ENCODE data around the gene ITGA3.

The ITGA3 gene

GRCh38 chr17:50022463-50023130 is 33.3 kb upstream of the ITGA3 start:
- no peak overlapping the region for H3K4me2 ChIP-seq (ENCODE audit: low read length, poor library complexity, severe bottlenecking)
- peak; percentile 47 for DNase-seq
- peak overlapping the region; percentile 68 for H2BK15ac ChIP-seq (ENCODE audit: low read depth, poor library complexity, severe bottlenecking)
- H3K23ac ChIP-seq (ENCODE audit: low read length in 2 of 2): no peak overlapping the region
- no peak overlapping the region for H2AFZ ChIP-seq (ENCODE audit: low read depth, low read length)
- no peak overlapping the region for H3K9ac ChIP-seq (ENCODE audit: low read length)
- 52% methylated on average over 4 of the region's 6 CpGs for WGBS
- H3K9me3 ChIP-seq (ENCODE audit: control insufficient read depth, low read length): no peaks in the 10 kb centered on the region
- peaks cover 0 to 5% of the 10 kb centered on the region in 2 experiments for H3K27me3 ChIP-seq (ENCODE audit: control insufficient read depth in 1 of 2, insufficient read depth in 1 of 2, low read length in 2 of 2)
- no peak overlapping the region for H3K4me3 ChIP-seq (ENCODE audit: insufficient read depth in 1 of 2, low read depth in 1 of 2, low read length in 2 of 2)
- no peak overlapping the region for H4K91ac ChIP-seq (ENCODE audit: low read length)
- H3K4me1 ChIP-seq (ENCODE audit: control insufficient read depth, insufficient read depth, low read depth, low read length): peaks cover 20% of the 10 kb centered on the region
- H2AK5ac ChIP-seq (ENCODE audit: low read length, severe bottlenecking): no peak overlapping the region
- peak overlapping the region; percentile 6 for H3K27ac ChIP-seq (ENCODE audit: low read length, poor library complexity, severe bottlenecking)
- no peak overlapping the region for H2BK5ac ChIP-seq (ENCODE audit: low read depth, low read length, poor library complexity, severe bottlenecking)
- no peak overlapping the region for H2BK120ac ChIP-seq (ENCODE audit: low read depth, low read length)
- no peaks in the 10 kb centered on the region for H3K36me3 ChIP-seq (ENCODE audit: control insufficient read depth in 1 of 2, insufficient read depth in 2 of 2, low read depth in 1 of 2, low read length in 2 of 2)
- no peak overlapping the region for H4K8ac ChIP-seq (ENCODE audit: low read length)
- H2BK12ac ChIP-seq (ENCODE audit: low read length in 2 of 2): no peak overlapping the region
- peaks cover 5% of the 10 kb centered on the region for H3K79me1 ChIP-seq (replicated peaks; ENCODE audit: low read length, poor library complexity, severe bottlenecking)
- H3K14ac ChIP-seq (ENCODE audit: low read length in 2 of 2): no peak overlapping the region
- no peak overlapping the region for H3K4ac ChIP-seq (ENCODE audit: low read depth in 1 of 2, low read length in 2 of 2)
- peak overlapping the region; percentile 3 to 29 for H3K18ac ChIP-seq (ENCODE audit: low read depth in 1 of 2, low read length in 2 of 2)

GRCh38 chr17:50023520-50023919 is 32.4 kb upstream of the ITGA3 start:
- H3K14ac ChIP-seq (ENCODE audit: low read length in 2 of 2): no peak overlapping the region
- no peak overlapping the region for H2BK15ac ChIP-seq (ENCODE audit: low read depth, poor library complexity, severe bottlenecking)
- no peak overlapping the region for H2BK5ac ChIP-seq (ENCODE audit: low read depth, low read length, poor library complexity, severe bottlenecking)
- no peak overlapping the region for H2AFZ ChIP-seq (ENCODE audit: low read depth, low read length)
- no peak overlapping the region for H3K27ac ChIP-seq (ENCODE audit: low read length, poor library complexity, severe bottlenecking)
- H2AK5ac ChIP-seq (ENCODE audit: low read length, severe bottlenecking): no peak overlapping the region
- 56% methylated on average over 8 of the region's 8 CpGs for WGBS
- H4K91ac ChIP-seq (ENCODE audit: low read length): no peak overlapping the region
- peaks cover 0 to 5% of the 10 kb centered on the region in 2 experiments for H3K27me3 ChIP-seq (ENCODE audit: control insufficient read depth in 1 of 2, insufficient read depth in 1 of 2, low read length in 2 of 2)
- H3K4ac ChIP-seq (ENCODE audit: low read depth in 1 of 2, low read length in 2 of 2): no peak overlapping the region
- no peak overlapping the region for H3K9ac ChIP-seq (ENCODE audit: low read length)
- H3K79me1 ChIP-seq (replicated peaks; ENCODE audit: low read length, poor library complexity, severe bottlenecking): peaks cover 5% of the 10 kb centered on the region
- no peaks in the 10 kb centered on the region for H3K9me3 ChIP-seq (ENCODE audit: control insufficient read depth, low read length)
- no peak overlapping the region for H3K23ac ChIP-seq (ENCODE audit: low read length in 2 of 2)
- H3K18ac ChIP-seq (ENCODE audit: low read depth in 1 of 2, low read length in 2 of 2): no peak overlapping the region
- no peaks in the 10 kb centered on the region for H3K36me3 ChIP-seq (ENCODE audit: control insufficient read depth in 1 of 2, insufficient read depth in 2 of 2, low read depth in 1 of 2, low read length in 2 of 2)
- H3K4me2 ChIP-seq (ENCODE audit: low read length, poor library complexity, severe bottlenecking): no peak overlapping the region
- no peak overlapping the region for H2BK120ac ChIP-seq (ENCODE audit: low read depth, low read length)
- DNase-seq: no peak
- no peak overlapping the region for H3K4me3 ChIP-seq (ENCODE audit: insufficient read depth in 1 of 2, low read depth in 1 of 2, low read length in 2 of 2)
- H2BK12ac ChIP-seq (ENCODE audit: low read length in 2 of 2): no peak overlapping the region
- peaks cover 29% of the 10 kb centered on the region for H3K4me1 ChIP-seq (ENCODE audit: control insufficient read depth, insufficient read depth, low read depth, low read length)
- H4K8ac ChIP-seq (ENCODE audit: low read length): no peak overlapping the region

GRCh38 chr17:50024808-50025207 is 31.1 kb upstream of the ITGA3 start:
- no peak overlapping the region for H4K8ac ChIP-seq (ENCODE audit: low read length)
- no peak overlapping the region for H2AK5ac ChIP-seq (ENCODE audit: low read length, severe bottlenecking)
- H2BK120ac ChIP-seq (ENCODE audit: low read depth, low read length): no peak overlapping the region
- H3K18ac ChIP-seq (ENCODE audit: low read depth in 1 of 2, low read length in 2 of 2): no peak overlapping the region
- no peaks in the 10 kb centered on the region for H3K9me3 ChIP-seq (ENCODE audit: control insufficient read depth, low read length)
- no peaks in the 10 kb centered on the region for H3K36me3 ChIP-seq (ENCODE audit: control insufficient read depth in 1 of 2, insufficient read depth in 2 of 2, low read depth in 1 of 2, low read length in 2 of 2)
- H2BK15ac ChIP-seq (ENCODE audit: low read depth, poor library complexity, severe bottlenecking): no peak overlapping the region
- 33% methylated on average over 7 of the region's 7 CpGs for WGBS
- H3K4me3 ChIP-seq (ENCODE audit: insufficient read depth in 1 of 2, low read depth in 1 of 2, low read length in 2 of 2): no peak overlapping the region
- no peak overlapping the region for H3K27ac ChIP-seq (ENCODE audit: low read length, poor library complexity, severe bottlenecking)
- no peak overlapping the region for H3K4me2 ChIP-seq (ENCODE audit: low read length, poor library complexity, severe bottlenecking)
- no peak overlapping the region for H2BK5ac ChIP-seq (ENCODE audit: low read depth, low read length, poor library complexity, severe bottlenecking)
- no peak overlapping the region for H3K4ac ChIP-seq (ENCODE audit: low read depth in 1 of 2, low read length in 2 of 2)
- no peak overlapping the region for H3K23ac ChIP-seq (ENCODE audit: low read length in 2 of 2)
- no peak overlapping the region for H3K14ac ChIP-seq (ENCODE audit: low read length in 2 of 2)
- no peak overlapping the region for H3K9ac ChIP-seq (ENCODE audit: low read length)
- H3K4me1 ChIP-seq (ENCODE audit: control insufficient read depth, insufficient read depth, low read depth, low read length): peaks cover 34% of the 10 kb centered on the region
- no peak overlapping the region for H4K91ac ChIP-seq (ENCODE audit: low read length)
- no peak overlapping the region for H2AFZ ChIP-seq (ENCODE audit: low read depth, low read length)
- peaks cover 0 to 5% of the 10 kb centered on the region in 2 experiments for H3K27me3 ChIP-seq (ENCODE audit: control insufficient read depth in 1 of 2, insufficient read depth in 1 of 2, low read length in 2 of 2)
- DNase-seq: no peak
- peaks cover 10% of the 10 kb centered on the region for H3K79me1 ChIP-seq (replicated peaks; ENCODE audit: low read length, poor library complexity, severe bottlenecking)
- no peak overlapping the region for H2BK12ac ChIP-seq (ENCODE audit: low read length in 2 of 2)

- Histone ChIP-seq H3K9ac (ENCODE audit: low read length) (peak overlapping the region; percentile 6), H3K27me3 (ENCODE audit: control insufficient read depth in 1 of 2, insufficient read depth in 1 of 2, low read length in 2 of 2) (peaks cover 0 to 5% of the 10 kb centered on the region in 2 experiments), H3K18ac (ENCODE audit: low read depth in 1 of 2, low read length in 2 of 2) (peak overlapping the region in 1 of 2 experiments; percentile 35), H3K4me3 (ENCODE audit: insufficient read depth in 1 of 2, low read depth in 1 of 2, low read length in 2 of 2) (no peak overlapping the region), H3K23ac (ENCODE audit: low read length in 2 of 2) (no peak overlapping the region), H2BK120ac (ENCODE audit: low read depth, low read length) (peak overlapping the region; percentile 27), H2BK12ac (ENCODE audit: low read length in 2 of 2) (peak overlapping the region; percentile 28 to 67), H3K9me3 (ENCODE audit: control insufficient read depth, low read length) (no peaks in the 10 kb centered on the region), H3K79me1 (replicated peaks; ENCODE audit: low read length, poor library complexity, severe bottlenecking) (peaks cover 10% of the 10 kb centered on the region), H3K27ac (ENCODE audit: low read length, poor library complexity, severe bottlenecking) (peak overlapping the region; percentile 44), H4K8ac (ENCODE audit: low read length) (peak overlapping the region; percentile 21), H3K14ac (ENCODE audit: low read length in 2 of 2) (no peak overlapping the region), H2AK5ac (ENCODE audit: low read length, severe bottlenecking) (peak overlapping the region; percentile 89), H2BK5ac (ENCODE audit: low read depth, low read length, poor library complexity, severe bottlenecking) (no peak overlapping the region), H3K4me1 (ENCODE audit: control insufficient read depth, insufficient read depth, low read depth, low read length) (peaks cover 38% of the 10 kb centered on the region), H3K4ac (ENCODE audit: low read depth in 1 of 2, low read length in 2 of 2) (peak overlapping the region in 1 of 2 experiments; percentile 18), H2BK15ac (ENCODE audit: low read depth, poor library complexity, severe bottlenecking) (peak overlapping the region; percentile 36), H2AFZ (ENCODE audit: low read depth, low read length) (no peak overlapping the region), H4K91ac (ENCODE audit: low read length) (peak overlapping the region; percentile 52), H3K36me3 (ENCODE audit: control insufficient read depth in 1 of 2, insufficient read depth in 2 of 2, low read depth in 1 of 2, low read length in 2 of 2) (no peaks in the 10 kb centered on the region), H3K4me2 (ENCODE audit: low read length, poor library complexity, severe bottlenecking) (no peak overlapping the region)
- DNase-seq: no peak
- WGBS: 83% methylated on average over 8 of the region's 8 CpGs
These were observed 29.7 kb upstream of the ITGA3 start for GRCh38 chr17:50026046-50026675.

All from mesenchymal stem cell (in vitro differentiated cells and primary cell).